Measurements from ENCODE around the gene MRPL32.
"Not testable (repeated sequence)": the region's sequence is repeated elsewhere in the genome, so short reads cannot be mapped to it uniquely, and the experiment has no call there.

The MRPL32 gene

DNA sequence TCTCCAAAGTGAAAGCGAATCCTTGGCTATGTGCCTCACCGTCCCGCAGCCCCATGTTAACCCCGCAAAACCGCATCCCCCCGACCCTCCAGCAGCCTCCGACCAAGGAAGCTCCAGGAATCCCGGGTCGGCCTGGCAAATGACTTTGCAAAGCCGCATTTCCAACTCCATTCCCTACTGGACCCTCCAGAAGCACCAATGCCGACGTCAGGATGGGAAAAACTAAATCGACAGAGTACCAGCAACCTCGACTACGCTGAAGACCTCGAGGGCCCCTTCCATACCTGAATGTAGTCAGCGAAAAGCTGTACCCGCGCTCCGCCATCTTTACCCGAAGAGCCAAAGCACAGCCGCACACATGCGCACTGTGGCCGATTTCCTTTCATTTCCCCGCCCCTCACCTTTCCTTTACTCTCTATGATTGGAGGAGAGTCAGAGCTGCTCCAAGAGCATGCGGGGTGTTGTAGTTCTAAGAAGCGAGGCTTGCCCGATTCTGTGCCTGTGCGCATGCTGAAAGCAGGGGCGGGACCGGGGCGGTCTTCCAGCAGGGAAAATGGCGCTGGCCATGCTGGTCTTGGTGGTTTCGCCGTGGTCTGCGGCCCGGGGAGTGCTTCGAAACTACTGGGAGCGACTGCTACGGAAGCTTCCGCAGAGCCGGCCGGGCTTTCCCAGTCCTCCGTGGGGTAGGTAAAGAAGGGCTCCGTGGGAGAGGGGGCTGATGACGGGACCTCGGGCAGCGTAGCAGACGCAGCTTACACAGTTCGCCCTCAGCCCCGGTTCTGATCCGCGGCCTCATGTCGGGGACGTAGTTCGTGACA lies at the start of gene MRPL32, which contains the start of gene PSMA2:
MRPL32 (plus strand) TSS at position 543 of the 818 bp plus-strand sequence; CDS start at position 554, 11 bp downstream.
PSMA2 (minus strand) TSS at position 341 of the 818 bp plus-strand sequence; CDS start at position 325, 16 bp downstream.
- DNase-seq (ENCODE audit: low read depth in 2 of 2), result peak; percentile 75 to 88

DNA sequence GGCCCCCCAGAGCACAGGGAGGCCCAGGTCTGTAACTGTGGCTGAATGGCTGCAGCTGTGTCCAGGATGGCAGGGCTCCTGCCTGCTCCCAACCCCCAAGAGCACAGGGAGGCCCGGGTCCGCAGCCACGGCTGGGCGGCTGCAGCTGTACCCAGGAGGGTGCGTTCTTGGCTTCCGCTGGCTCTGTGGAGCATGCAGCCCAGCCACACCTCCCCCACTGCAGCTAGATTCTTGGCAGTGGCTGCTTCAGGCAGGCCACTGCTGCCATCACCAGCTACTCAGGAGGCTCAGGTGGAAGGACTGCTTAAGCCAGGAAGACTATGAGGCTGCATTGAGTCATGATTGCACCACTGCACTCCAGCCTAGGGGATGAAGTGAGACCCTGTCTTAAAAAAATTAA lies 48.2 kb upstream of the MRPL32 start:
- no peak for DNase-seq (ENCODE audit: low read depth in 2 of 2)

DNA sequence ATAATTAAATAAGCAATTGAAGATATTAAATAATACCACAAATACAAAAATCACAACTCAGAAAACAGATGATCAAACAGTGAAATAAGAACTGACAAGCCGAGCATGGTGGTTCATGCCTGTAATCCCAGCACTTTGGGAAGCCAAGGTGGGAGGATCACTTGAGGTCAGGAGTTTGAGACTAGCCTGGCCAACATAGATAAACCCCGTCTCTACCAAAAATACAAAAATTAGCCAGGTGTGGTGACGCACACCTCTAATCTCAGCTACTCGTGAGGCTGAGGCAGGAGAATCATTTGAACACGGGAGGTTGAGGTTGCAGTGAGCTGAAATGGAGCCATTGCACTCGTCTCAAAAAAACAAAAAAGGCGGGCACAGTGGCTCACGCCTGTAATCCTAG lies 47.0 kb upstream of the MRPL32 start:
- DNase-seq (ENCODE audit: low read depth in 2 of 2), result not testable (repeated sequence)

DNA sequence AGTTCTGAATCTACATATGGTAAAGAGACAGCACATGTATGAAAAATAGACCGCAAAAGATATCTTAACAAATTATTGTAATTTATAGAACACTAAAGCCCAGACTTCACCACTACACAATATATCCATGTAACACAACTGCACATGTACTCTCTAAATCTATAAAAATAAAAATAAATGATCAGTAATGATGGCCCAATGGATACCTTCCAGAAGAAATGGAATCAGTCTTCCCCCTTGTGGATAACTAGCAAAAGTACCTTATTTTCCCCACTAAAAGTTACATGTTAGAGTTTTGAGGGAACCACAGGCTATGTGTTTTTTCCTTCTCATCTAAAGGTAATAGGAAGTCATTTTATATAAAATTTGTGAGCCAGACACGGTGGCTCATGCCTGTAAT lies 46.0 kb upstream of the MRPL32 start:
- no peak for DNase-seq (ENCODE audit: low read depth in 2 of 2)

DNA sequence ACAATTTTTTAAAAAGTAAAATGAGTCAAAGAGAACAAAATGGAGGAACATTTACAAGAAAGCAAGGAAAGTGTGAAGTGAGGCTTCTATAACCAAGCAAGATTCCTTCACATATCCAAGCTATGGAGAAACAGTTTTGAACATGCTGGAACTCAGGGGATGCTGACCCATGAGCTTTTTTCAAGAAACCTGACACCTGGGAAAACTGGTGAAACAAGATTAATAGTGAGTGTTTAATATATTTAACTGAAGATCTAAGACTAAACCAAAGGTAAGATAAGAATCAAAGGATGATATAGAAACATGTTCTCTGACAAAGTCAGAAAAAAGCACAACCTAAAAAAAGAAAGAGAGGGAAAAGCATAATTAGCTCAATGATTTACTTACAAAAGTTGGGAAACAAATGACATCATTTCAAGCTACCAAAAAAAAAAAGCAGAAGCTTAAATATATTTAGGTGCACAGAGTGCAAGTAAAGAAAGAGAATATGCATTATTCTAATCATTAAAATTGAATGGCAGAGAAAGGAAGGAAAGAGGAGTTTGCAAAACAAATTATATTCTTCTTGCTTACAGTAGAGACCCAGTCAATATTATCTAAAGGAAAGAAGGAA lies 45.2 kb upstream of the MRPL32 start:
- no peak for DNase-seq (ENCODE audit: low read depth in 2 of 2)

DNA sequence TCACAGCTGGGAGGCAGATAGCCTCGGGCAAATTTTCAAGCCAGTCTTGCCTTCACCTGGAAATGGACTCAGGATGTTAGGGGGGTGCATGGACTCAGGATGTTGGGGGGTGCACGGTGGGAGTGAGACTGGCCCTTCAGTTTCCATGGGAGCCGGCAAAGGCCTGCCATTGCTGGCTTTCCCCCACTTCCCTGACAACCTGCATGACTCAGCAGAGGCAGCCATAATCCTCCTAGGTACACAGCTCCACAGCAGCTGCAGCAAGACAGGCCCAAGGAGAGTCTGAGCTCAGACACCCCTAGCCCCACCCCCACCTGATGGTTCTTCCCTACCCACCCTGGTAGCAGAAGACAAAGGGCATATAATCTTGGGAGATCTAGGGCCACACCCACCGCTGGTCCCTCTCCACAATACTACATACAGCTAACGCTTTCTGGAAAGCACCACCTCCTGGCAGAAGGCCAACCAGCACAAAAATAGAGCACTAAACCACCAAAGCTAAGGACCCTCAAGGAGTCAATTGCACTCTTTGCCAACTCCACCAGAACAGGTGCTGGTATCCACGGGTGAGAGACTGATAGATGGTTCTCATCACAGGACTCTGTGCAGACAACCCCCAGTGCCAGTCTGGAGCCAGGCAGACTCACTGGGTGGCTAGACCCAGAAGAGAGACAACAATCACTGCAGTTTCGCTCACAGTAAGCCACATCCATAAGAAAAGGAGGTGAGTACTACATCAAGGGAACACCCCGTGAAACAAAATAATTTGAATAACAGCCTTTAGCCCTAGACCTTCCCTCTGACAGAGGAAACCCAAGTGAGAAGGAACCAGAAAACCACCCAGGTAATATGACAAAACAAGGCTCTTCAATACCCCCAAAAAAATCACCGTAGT lies 38.6 kb upstream of the MRPL32 start:
- DNase-seq (ENCODE audit: low read depth in 2 of 2), result no peak

DNA sequence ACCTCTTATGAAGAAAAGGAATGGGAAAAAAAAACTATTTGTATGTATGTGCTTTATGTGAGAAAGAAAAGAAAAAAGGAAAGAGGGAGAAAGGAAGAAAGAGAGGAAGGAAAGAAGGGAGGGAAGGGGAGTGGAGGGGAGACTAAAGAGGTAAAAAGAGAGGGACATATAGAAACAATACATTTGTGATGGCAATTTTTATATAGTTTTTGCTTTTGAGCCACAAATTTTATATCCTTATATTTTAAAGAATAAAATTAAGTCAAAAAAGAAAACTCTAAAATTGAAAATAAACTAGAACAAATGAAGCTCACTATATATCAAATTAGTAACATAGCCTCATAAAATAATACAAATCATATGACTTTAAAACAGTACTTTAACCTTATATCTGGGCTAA lies 31.3 kb upstream of the MRPL32 start:
- no peak for DNase-seq (ENCODE audit: low read depth in 2 of 2)

DNA sequence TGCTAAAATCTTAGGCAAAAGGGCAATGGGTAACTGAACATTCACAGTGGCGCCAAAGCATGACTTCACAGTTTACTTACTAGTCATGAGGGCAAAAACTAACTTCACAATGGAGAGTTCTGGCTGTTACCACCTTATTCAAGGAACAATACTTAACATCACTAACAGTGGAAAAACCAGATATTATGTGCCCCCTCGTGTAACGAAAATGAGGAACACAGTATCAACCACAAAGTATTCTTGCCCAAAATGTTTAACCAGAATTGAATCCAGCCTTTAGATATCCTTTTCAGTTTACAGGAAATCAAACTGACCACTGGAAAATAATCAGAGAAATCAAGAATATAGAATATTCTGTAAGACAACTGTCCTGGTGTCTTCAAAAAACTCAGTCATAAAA lies 29.8 kb upstream of the MRPL32 start:
- DNase-seq (ENCODE audit: low read depth in 2 of 2), result no peak

DNA sequence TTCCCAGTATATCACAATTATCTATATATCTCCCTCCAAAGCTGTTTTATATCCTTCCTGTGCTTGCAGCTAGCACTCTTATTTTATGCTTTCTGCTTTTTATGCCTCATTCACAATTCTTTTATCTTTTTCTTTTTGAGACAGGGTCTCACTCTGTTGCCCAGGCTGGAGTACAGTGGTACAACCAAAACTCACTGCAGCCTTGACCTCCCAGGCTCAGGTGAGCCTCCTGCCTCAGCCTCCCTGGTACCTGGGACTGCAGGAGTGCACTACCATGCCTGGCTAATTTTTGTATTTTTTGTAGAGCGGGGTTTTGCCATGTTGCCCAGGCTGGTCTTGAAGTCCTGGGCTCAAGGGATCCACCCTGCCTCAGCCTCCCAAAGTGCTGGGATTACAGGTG lies 26.0 kb upstream of the MRPL32 start:
- DNase-seq (ENCODE audit: low read depth in 2 of 2), result no peak

DNA sequence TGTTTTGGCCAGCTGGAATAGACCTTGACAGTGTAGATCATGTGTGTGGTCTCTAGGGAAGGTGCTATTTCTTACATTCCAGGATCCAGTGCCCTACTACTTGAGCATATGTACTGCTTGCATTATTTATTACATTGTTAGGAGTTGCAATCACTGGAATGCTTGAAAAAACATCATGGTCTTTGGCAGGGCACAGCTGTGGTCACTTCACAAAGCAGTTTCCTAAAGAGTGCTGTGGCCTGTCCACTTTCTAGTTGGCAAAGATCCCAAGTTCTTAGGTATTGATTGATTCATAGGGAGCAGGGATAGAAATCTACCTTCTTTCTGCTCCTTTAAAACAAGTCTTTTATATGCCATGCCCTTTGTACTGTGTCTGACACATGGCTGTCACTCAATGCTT lies 24.9 kb upstream of the MRPL32 start:
- DNase-seq (ENCODE audit: low read depth in 2 of 2), result no peak

DNA sequence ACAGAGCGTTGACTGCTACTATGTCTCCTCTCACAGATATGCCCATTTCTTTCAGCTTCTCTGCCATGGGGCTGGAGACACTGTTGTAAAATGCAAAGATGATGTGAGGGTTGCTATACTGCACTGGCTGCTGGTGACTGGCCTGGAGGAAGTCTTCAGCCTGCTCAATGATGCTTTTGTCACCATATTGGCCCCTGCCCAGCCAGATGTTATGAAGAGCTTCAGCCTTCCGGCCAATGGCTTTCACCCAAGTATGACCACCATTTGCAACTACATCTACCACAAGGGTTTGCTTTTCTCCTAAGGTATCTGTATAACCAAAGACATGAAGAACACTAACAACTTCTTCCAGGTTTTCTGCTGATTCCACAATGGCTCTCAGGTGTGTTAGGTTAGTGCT lies 21.9 kb upstream of the MRPL32 start:
- DNase-seq (ENCODE audit: low read depth in 2 of 2), result no peak

DNA sequence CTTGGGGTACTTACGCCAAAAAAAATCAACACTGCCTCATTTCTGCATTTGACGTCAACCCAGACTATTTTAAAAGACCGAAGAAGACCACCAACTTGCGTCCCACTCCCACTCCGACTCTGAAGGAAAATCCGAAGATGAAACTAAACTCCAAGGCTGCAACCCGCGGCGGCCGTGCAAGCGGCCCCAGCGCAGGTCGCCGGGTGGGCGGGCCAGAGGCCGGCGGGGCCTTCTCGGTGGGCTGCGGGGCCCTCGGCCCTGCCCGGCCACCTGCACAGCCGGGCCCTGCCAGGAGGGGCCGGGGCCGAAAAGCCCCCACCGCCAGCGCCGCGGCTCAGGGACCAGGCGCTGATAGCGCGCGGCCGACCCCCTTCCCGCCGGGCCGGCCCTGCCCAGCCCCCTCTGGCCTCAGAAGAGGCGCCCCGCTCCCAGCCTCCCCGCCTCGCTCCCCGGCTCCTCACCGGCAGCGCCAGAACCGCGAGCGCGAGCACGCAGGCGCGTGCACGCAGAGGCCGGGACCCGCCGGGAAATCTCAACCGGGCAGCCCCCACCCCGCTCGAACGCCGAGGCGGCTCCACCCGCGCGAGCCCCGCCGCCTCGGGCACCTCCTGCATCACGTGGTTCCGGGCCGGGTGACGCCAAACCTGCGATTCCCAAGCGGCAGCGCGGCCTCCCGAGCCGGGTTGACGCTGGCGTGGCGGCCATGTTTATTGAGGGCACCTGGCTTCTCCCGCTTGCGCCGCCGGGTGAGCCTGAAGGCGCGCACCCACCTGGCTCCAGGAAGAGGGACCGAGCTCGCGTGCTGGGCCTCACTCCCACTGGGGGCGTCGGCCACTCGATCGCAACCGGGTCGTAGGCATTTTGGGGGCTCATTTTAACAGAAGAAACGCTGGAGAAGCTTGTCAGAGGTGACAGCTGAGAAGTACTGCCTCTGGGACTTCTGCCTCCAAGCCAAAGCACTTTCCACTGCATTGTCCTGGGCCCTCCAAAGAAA lies 20.4 kb upstream of the MRPL32 start, which contains the start of gene C7orf25:
C7orf25 (minus strand) TSS at position 617 of the 994 bp plus-strand sequence. CDS start 1,170 bp downstream, outside the sequence.
- DNase-seq (ENCODE audit: low read depth in 2 of 2), result peak; percentile 90 to 93

DNA sequence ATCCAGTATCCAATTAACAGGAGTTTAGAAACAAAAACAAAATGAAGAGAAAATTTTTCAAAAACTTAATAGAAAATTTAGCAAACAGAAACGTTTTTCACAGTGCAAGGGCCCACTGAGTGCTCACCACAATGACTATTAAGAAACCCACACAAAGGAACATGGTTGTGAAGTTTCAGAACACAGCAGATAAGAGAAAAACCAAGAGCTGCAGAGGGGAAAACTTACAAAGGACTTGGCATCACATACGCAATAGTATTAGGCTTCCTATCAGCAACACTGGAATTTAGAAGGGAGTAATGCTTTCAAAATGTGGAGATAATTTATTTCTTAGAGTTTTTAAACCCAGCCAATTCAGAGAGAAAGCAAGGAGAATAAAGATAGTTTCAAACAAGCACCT lies 18.6 kb upstream of the MRPL32 start:
- DNase-seq (ENCODE audit: low read depth in 2 of 2), result no peak

DNA sequence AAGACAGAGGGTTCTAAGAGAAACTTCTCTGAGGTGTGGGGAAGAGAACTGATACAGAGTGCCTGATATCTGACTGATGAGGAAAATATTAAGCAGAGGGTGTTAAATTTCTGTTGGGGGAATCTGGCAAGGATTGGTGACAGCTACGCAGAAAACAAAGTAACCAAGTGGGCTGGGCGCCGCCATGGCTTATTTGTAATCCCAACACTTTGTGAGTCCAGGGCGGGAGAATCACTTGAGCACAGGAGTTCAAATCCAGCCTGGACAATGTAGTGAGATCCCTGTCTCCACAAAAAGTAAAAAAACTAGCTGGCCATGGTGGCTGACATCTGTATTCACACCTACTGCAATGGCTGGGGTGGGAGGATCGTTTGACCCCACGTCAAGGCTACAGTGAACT lies 18.2 kb upstream of the MRPL32 start:
- no peak for DNase-seq (ENCODE audit: low read depth in 2 of 2)

DNA sequence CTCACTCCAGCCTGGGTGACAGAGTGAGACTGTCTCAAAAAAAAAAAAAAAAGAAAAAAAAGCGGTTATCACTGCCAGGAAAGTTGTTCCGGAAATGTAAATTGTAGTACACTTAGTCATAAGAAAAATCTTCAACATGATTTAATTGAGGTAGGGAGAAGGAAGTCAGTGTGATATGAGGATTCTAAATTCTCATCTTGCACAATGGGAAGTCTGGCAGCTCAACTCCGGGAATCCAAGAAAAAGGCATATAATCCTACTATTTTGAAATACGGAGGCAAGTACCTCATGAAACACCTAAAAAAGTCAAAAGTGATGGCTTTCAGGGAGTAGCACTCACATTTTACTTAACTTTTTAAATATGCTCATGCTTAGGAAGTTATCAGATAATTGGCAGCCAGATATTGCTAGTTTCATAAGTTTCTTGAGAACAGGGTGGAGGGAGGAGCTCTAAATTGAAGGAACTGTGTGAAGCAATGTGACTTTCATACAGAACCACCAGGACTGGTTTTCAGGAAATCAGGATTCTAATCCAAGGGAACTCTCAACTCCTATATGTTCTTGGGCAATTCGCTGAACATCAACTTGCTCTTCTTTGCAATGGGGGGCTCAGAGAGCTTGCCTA lies 17.6 kb upstream of the MRPL32 start:
- no peak for DNase-seq (ENCODE audit: low read depth in 2 of 2)

DNA sequence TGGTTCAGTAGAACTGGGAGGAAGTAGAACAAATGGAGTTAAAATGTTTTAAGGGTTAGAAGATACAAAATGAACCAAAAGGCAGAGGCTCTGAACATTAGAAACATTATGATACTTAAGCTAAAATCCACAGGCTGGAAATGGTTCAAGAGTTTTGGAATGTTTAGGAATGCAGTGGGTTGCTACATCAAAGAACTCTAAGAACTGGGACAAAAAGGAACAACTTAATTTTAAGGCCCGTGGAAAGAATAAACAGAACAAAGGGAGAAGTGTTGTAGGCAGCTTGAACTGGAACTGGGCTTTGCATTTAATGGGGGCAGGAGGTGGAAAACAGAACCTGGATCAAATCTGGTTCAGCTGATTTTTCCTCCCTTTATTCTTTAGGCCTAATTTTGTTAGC lies 16.8 kb upstream of the MRPL32 start:
- no peak for DNase-seq (ENCODE audit: low read depth in 2 of 2)

DNA sequence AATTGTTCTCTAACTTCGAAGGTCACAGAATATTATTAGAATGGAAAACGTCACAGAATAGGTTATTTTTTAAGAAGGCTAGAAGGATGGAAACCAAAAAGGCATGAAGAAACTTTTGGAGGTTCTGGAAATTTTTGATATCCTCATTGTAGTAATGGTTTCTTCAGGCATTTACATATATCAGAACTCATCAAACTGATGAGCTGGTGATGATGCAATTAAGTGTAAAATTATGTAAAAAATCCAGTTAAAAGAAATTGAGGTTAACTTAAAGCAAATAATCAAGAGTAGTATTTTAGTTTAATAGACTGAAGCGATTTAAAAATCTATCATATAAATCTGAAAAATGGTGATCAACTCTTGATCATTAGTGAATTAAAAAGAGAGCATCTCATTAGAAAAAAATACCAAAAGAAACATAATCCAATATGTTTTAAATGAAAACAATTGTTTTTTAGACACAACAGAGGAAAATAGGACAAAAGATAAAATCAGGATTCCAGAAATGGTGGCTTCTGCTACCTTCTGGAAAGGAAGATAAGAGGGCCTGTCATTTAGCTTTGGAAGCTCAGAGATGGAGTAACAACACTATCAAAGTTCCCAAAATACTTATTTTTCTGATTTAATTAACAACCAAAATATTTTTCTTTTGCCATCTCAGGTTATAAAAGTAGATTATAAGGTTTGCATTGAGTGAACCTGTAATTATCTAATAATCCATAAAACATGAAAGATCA lies 10.0 kb upstream of the MRPL32 start:
- DNase-seq (ENCODE audit: low read depth in 2 of 2), result no peak

DNA sequence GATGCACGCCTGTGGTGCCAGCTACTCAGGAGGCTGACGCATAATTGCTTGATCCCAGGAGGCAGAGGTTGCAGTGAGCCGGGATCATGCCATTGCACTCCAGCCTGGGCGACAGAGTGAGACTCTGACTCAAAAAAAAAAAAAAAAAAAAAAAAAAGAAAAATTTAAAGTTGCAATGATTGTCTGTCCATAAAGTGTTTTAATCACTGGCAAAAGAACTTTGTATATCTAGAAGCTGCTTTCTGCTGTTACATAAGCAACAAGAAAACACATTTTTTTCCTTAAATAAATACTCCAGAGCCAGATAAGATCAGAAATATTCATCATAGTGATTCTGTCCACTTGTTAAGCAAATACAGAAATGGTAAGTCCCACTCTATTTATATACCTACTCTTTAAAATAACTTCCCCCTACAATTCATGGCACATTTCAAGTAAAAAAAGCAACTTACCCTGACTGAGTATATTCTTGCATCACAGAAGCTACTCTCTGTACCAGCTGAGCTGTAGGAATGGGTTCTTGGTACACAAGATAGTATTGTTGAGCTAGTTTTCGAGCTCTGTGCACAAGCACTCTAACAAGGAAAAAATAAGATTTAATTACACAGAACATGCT lies 7.8 kb upstream of the MRPL32 start:
- no peak for DNase-seq (ENCODE audit: low read depth in 2 of 2)

DNA sequence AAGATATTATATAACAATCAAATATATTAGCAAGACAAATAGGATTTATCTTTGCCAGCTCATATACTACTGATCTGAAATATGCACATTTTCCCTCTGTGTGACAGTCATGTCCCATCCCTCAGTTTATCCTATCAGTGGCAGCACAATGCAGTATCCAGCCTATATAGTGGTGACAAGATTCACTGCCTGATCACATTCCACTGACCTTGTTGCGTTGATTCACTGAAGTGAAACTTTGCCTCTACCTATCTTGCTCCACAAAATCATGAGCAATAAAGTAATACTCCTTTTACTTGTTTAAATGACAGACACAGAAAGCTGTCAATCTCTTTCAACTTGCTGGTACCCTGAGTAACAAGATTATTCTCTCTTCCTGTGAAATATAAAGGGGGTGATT lies 6.5 kb upstream of the MRPL32 start:
- no peak for DNase-seq (ENCODE audit: low read depth in 2 of 2)

Measured in stimulated activated CD4-positive, alpha-beta T cell treated with anti-CD3 and anti-CD28 coated beads, Interleukin-4, amount 100 ng/mL, for 48 hours (primary cell).